Natural killer cell (primary cell): ENCODE measurements around the gene IMPG1. TPM values are rescaled to one million over a fixed set of nuclear protein-coding genes. Genes with fewer than 3 reads are reported as not detected.

Experiments
- ATAC-seq, 3 donors: fragments of 150-1000 bp in 2 of 3; fragments of 200-7000 bp in 1 of 3; cut with Tn5 transposase; 1 replicate in 1 of 3; 2 replicates in 2 of 3; pipeline ENCODE4 v1.10.0; 2021; ENCODE audit warnings: mild to moderate bottlenecking in 2 of 3, moderate library complexity in 2 of 3
- DNase-seq, 2 donors: peaks; one replicate each; pipeline versions ENCODE4 v3.0.0 to v3.0.0-alpha.2; 2013 to 2021; ENCODE audit warnings: mixed read lengths in 1 of 2
- H3K27ac ChIP-seq: one replicate; pipeline ENCODE4 v1.5.1; 2013; ENCODE audit warnings: mild to moderate bottlenecking, low read length
- H3K27me3 ChIP-seq: one replicate; pipeline ENCODE4 v1.6.1; 2013; ENCODE audit warnings: low read length; ENCODE audit not compliant: control insufficient read depth, insufficient read depth
- H3K36me3 ChIP-seq: one replicate; pipeline ENCODE4 v1.6.1; 2013; ENCODE audit warnings: low read length; ENCODE audit not compliant: control insufficient read depth, insufficient read depth
- H3K4me1 ChIP-seq: one replicate; pipeline ENCODE4 v1.6.1; 2013; ENCODE audit warnings: low read length; ENCODE audit not compliant: control insufficient read depth, insufficient read depth
- H3K4me3 ChIP-seq: one replicate; pipeline ENCODE4 v1.5.1; 2013; ENCODE audit warnings: low read length
- H3K9me3 ChIP-seq: one replicate; pipeline ENCODE4 v1.6.1; 2013; ENCODE audit warnings: low read length; ENCODE audit not compliant: control insufficient read depth, insufficient read depth
- H3K27ac Mint-ChIP-seq, 2 donors: one replicate each; pipeline ENCODE4 v1.8.0; 2022; ENCODE audit warnings: mild to moderate bottlenecking in 2 of 2, mixed read lengths in 2 of 2, moderate library complexity in 1 of 2
- H3K27me3 Mint-ChIP-seq, 2 donors: one replicate each; pipeline ENCODE4 v1.8.0; 2022; ENCODE audit warnings: low read depth in 2 of 2, mixed read lengths in 2 of 2
- H3K36me3 Mint-ChIP-seq: one replicate; pipeline ENCODE4 v1.8.0; 2022; ENCODE audit warnings: mixed read lengths
- H3K4me1 Mint-ChIP-seq, 2 donors: one replicate each; pipeline ENCODE4 v1.8.0; 2022; ENCODE audit warnings: mixed read lengths in 2 of 2
- H3K4me3 Mint-ChIP-seq: one replicate; pipeline ENCODE4 v1.8.0; 2022; ENCODE audit warnings: mild to moderate bottlenecking, moderate library complexity, mixed read lengths
- H3K9me3 Mint-ChIP-seq, 2 donors: one replicate each; pipeline ENCODE4 v1.8.0; 2022; ENCODE audit warnings: mixed read lengths in 2 of 2
- CTCF ChIP-seq: fragments of 200-600 bp; IDR thresholded peaks from one replicate; pipeline ENCODE4 v1.8.0; 2022; ENCODE audit warnings: antibody characterized with exemption
- WGBS: methylation state at CpG from one replicate; pipeline ENCODE4 v1.1.7; 2013; ENCODE audit warnings: missing lambda C conversion rate; ENCODE audit not compliant: insufficient coverage; 5-methylcytosine and 5-hydroxymethylcytosine counted together
- intact Hi-C: fragments of 100-400 bp; cut with micrococcal nuclease; formaldehyde crosslinking; loops from one replicate; pipeline ENCODE4 v1.14.2; 2022
- total RNA-seq, 4 donors: library from RNA; stranded (reverse); fragments of 120-200 nt in 1 of 4; gene quantifications; one replicate each; pipeline versions ENCODE4 v1.2.3 to v1.2.4, GENCODE V29; 2013 to 2022

Gene IMPG1
- total RNA-seq, 3 donors from 2014 or later (not counting 1 experiment from before 2014, with no cell fraction given): not detected

GRCh38 chr6:75993236-75994162 lies 79.0 kb downstream of the IMPG1 start:
- H3K27me3 ChIP-seq: no peaks in the 10 kb centered on the region
- Mint-ChIP-seq H3K4me1 (no peaks in the 10 kb centered on the region), H3K4me3 (no peak overlapping the region), H3K27me3 (no peaks in the 10 kb centered on the region), H3K9me3 (peaks cover 7 to 11% of the 10 kb centered on the region in 2 donors), H3K36me3 (no peaks in the 10 kb centered on the region), H3K27ac (no peak overlapping the region)
- intact Hi-C loops: no loop called here
- no peak overlapping the region for H3K27ac ChIP-seq
- H3K4me1 ChIP-seq: no peaks in the 10 kb centered on the region
- 61% methylated on average over 3 of the region's 6 CpGs for WGBS
- ATAC-seq (no peak), DNase-seq (no peak)
- TF ChIP-seq CTCF: no peak
- H3K9me3 ChIP-seq: no peaks in the 10 kb centered on the region
- no peaks in the 10 kb centered on the region for H3K36me3 ChIP-seq
- H3K4me3 ChIP-seq: no peak overlapping the region

GRCh38 chr6:75991941-75992340 lies 80.5 kb downstream of the IMPG1 start:
- Mint-ChIP-seq H3K4me3 (no peak overlapping the region), H3K4me1 (no peaks in the 10 kb centered on the region), H3K27me3 (no peaks in the 10 kb centered on the region), H3K36me3 (no peaks in the 10 kb centered on the region), H3K9me3 (peaks cover 7 to 11% of the 10 kb centered on the region in 2 donors), H3K27ac (no peak overlapping the region)
- intact Hi-C loops: no loop called here
- H3K27ac ChIP-seq: no peak overlapping the region
- 57% methylated on average over 2 of the region's 2 CpGs for WGBS
- H3K27me3 ChIP-seq: no peaks in the 10 kb centered on the region
- no peaks in the 10 kb centered on the region for H3K9me3 ChIP-seq
- H3K36me3 ChIP-seq: no peaks in the 10 kb centered on the region
- H3K4me1 ChIP-seq: no peaks in the 10 kb centered on the region
- DNase-seq (no peak), ATAC-seq (no peak)
- no peak overlapping the region for H3K4me3 ChIP-seq
- no peak for TF ChIP-seq CTCF

- Mint-ChIP-seq H3K36me3 (no peaks in the 10 kb centered on the region), H3K4me1 (no peaks in the 10 kb centered on the region), H3K27me3 (no peaks in the 10 kb centered on the region), H3K9me3 (peaks cover 0 to 3% of the 10 kb centered on the region in 2 donors), H3K27ac (no peak overlapping the region), H3K4me3 (no peak overlapping the region)
- no peak for TF ChIP-seq CTCF
- H3K36me3 ChIP-seq: no peaks in the 10 kb centered on the region
- no peaks in the 10 kb centered on the region for H3K9me3 ChIP-seq
- DNase-seq (no peak), ATAC-seq (no peak)
- no peaks in the 10 kb centered on the region for H3K27me3 ChIP-seq
- 90% methylated on average over 2 of the region's 3 CpGs for WGBS
- no peak overlapping the region for H3K27ac ChIP-seq
- H3K4me3 ChIP-seq: no peak overlapping the region
- intact Hi-C loops: no loop called here
- H3K4me1 ChIP-seq: no peaks in the 10 kb centered on the region
Observed at GRCh38 chr6:75986935-75987334, 85.5 kb downstream of the IMPG1 start.
